SW 1271 (cell line): ENCODE results near the gene CXCL6.

Experiments
- DNase-seq, 2 experiments: peaks; one replicate each; lab custom pipeline; 2025; lab: John Stamatoyannopoulos, UW

Gene CXCL6

DNA sequence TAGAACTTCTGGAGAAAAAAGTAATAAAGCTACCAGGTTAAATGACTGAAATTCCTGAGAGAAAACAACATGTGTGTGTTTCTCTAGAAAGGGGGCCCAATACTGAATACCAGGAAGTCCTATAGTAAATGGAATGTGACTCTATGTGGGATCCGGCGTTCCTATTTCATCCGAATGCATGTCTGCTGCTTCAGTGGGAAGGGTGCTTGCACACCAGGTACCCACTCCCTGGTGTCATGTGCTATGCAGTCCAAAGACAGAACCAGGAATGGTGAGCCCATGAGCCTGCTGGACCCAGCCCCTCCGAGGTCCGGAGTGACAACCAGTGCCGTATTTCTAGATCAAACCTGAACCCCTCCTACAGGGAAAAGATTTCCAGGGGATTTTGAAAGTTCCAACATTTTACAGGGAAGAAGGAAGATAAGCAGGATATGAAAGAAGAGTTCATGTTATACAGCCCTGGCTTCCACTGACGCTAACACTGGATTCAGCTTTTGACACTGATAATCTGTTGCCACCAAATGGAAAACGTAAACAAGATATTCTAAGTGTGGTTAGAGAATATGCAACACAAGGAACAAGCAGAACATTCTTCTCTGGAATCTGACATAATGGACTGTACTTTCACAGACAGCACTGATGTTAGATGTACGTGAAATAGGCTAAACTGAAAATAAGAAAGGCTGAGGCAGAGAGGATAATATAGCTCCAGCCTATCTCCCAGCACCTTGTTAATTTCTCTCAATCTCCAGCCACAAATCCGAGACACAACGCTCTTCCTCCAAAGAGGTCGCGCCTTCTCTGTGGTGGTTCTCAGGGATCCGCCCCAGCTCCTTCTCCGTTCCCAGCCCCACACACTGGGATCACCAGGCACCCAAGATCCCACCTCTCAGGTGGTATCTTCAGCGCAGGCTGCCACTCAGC lies 32.0 kb downstream of the CXCL6 start:
- peak in 1 of 2 experiments; percentile 3 for DNase-seq

DNA sequence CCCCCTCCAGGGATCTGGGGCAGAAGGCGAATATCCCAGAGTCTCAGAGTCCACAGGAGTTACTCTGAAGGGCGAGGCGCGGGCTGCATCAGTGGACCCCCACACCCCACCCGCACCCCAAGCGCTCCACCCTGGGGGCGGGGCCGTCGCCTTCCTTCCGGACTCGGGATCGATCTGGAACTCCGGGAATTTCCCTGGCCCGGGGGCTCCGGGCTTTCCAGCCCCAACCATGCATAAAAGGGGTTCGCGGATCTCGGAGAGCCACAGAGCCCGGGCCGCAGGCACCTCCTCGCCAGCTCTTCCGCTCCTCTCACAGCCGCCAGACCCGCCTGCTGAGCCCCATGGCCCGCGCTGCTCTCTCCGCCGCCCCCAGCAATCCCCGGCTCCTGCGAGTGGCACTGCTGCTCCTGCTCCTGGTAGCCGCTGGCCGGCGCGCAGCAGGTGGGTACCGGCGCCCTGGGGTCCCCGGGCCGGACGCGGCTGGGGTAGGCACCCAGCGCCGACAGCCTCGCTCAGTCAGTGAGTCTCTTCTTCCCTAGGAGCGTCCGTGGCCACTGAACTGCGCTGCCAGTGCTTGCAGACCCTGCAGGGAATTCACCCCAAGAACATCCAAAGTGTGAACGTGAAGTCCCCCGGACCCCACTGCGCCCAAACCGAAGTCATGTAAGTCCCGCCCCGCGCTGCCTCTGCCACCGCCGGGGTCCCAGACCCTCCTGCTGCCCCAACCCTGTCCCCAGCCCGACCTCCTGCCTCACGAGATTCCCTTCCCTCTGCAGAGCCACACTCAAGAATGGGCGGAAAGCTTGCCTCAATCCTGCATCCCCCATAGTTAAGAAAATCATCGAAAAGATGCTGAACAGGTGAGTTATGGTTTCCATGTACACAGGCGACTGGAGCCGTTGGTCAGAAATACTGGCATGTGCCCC lies 32.9 kb downstream of the CXCL6 start, which contains the start of gene CXCL1:
Gene CXCL1 (plus strand): TSS at position 264 of the 926 bp plus-strand sequence. CDS start 78 bp downstream, at position 342.
- DNase-seq: no peak

DNA sequence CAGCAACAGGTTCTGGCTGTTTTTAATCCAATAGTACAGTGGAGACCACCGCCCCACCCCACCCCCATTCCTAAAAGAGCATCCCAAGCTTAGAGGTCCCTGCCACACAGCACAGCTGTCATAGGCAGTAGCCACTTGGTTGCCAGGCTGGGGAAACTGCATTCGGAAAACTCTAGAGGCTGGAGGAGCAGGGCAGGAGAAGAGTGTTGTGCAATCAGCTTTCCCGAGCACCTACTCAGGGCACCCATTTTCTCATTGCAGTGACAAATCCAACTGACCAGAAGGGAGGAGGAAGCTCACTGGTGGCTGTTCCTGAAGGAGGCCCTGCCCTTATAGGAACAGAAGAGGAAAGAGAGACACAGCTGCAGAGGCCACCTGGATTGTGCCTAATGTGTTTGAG lies 33.8 kb downstream of the CXCL6 start:
- peak in 1 of 2 experiments; percentile 3 for DNase-seq

DNA sequence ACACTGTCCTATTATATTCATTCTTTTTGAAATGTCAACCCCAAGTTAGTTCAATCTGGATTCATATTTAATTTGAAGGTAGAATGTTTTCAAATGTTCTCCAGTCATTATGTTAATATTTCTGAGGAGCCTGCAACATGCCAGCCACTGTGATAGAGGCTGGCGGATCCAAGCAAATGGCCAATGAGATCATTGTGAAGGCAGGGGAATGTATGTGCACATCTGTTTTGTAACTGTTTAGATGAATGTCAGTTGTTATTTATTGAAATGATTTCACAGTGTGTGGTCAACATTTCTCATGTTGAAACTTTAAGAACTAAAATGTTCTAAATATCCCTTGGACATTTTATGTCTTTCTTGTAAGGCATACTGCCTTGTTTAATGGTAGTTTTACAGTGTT lies 34.3 kb downstream of the CXCL6 start:
- DNase-seq: no peak

DNA sequence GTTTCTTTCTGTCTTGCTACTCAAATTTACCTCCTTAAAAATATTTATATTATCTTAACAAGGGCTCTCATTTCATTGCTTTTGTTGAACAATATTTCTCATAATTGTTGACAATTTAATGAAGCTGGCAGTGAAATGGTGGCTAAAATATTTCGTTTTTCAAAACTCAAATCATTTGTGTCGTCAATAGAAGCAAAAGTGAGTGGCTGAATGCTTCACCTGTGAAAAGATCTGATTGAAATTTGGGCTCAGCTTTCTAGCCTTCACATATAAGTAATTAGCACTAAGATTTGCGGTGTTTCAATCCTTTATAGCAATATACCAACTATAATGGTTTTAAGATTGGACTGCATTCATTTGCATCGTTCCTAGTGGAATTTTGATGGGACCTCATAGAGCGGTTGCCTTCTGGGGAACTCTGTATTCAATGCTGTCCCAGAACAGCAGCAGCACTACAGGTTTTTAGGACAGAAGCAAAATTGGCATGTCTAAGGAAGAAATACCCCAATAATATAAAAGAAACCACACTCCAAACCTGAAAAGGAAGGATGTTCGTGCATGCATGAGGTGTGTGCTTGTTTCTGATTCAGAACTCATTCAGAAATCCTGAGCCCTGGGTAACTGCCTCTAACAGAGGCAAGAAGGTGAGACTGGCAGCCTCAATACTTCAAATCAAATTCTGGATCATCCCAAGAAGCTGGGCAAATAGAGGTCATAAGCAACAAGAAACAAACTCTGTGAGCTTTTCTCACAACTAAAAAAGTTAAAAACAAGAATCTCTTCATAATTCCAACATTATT lies 35.2 kb downstream of the CXCL6 start:
- DNase-seq: no peak

DNA sequence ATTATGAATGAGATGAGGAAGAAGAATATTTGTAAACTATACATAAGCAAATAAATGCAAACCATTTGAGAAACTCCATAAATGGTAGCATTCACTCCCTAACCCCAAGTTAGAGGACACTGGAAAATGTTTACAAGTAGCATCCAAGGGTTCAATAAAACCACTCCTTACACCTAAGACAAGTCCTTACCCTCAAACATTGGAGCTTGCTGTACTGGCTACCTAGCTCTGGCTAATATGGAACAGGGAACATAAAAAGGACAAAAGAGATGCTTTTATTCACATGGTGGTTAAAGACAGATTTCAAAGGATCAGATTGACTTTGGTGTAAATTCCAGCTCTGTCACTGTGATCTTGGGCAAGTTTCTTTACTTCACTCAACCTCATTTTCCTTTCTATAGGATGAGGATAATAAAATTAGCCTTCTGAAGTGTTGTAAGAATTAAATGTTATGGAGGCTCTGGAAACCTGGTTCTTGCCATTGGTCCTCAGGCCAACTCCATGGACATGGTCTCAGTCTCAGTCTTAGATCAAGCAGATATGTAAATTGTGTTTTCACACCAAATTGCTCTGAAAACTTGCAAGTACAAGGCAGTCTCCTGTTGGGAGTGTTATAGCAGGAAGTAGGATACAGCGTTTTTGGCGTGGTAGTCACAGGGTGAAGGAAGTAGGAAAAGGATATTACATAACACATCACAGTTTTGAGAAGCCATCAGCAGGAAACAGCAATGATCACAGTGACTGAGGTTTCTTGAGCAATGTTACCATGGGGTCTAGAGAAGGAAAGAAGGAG lies 36.0 kb downstream of the CXCL6 start:
- no peak for DNase-seq

DNA sequence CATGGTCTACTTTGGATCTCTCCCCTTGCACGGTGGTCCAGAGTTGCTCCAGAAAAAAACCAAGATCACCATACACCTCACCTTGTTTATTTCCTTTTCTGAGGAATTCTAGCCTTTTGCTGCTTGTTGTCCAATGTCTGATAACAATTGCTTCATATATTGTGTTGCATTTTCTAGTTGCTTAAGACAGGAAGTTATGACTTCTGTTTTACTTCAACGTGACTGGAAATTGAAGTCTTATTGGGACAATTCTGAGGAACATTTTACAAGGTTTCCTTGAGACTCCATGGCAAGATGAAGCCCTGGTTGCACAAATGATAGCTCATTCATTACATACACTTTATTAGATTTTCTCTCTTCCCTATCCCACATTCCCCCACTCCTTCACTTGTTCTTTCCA lies 37.9 kb downstream of the CXCL6 start:
- no peak for DNase-seq

DNA sequence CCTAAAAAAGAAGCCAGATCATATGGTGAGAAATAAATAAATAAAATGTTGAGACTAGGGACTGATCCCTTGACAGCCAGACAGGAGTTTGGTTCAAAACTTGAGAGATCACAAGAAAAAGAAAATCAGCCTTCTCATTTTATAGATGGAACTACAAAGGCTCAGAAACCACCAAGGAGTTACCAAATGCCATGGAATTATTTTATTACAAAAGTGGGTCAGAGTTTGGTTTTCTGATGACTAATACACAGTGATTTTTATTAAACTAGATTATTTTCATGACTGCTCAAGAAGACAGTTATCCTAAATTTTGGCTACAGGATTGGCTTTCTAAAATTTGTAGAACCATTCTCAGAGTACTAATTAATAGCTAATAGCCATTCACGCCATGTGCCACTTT lies 38.9 kb downstream of the CXCL6 start:
- DNase-seq: no peak

DNA sequence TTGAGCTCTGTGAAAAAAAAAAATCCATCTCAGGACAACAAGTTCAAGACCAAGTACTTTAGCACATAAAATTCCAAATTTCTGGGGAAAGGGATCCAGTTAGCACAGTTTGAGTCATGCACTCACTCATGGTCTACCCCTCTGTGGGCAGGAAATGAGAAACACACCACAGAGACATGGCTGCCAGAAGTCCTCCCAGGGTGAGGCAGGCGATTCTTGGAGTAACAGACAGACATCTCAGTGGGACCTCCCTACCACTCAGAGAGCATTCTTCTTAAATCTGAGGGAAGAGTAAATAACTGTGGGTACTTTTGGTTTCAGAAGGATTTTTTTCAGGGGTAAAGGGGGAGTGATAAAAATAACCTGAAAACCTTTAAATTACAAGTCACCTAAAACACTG lies 46.8 kb downstream of the CXCL6 start:
- DNase-seq: no peak

DNA sequence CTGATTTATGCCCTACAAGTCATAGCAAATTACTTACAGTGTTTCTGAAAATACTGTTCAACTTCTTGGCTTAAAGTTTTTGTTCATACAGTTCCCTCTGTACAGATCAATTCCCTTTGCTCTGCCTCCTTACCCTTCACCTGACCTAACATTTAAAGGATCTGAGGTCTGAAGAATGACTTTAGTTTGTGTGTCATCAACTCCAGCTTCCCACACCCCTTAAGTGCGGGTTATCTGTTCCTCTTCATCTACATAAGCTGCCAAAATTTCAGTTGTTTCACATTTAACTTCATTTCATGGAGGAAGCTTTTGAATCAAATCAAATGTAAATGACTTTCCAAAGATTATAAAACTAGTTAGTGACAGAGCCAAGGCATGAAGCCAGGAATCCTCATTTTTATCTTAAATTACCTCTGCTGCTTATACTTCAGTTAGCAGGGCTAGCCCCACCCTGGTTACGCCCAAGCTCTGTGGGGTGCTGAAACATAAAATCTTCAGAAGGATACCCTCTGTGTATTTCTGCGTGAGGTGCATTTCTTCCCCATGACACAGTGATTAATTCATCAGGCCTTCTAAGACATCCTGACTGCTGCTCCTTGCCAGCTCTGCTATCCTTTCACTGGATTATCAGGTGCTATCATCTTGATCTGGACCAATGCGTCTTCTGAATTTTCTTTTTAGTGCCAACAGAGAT lies 49.2 kb downstream of the CXCL6 start:
- no peak for DNase-seq
